HG03108 (cell line): Measurements from ENCODE around the gene COL12A1.
"Not testable (repeated sequence)": the region's sequence is repeated elsewhere in the genome, so short reads cannot be mapped to it uniquely, and the experiment has no call there.

Source experiments
- ATAC-seq: cut with Tn5 transposase; IDR thresholded peaks from one replicate; pipeline ENCODE4 v1.9.1; 2021; ENCODE audit warnings: moderate library complexity; ENCODE audit not compliant: unreplicated experiment

COL12A1 gene

GRCh38 chr6:75213112-75213511, 7.3 kb upstream of the COL12A1 start:
- ATAC-seq: no peak

GRCh38 chr6:75211920-75212590, 6.2 kb upstream of the COL12A1 start:
- no peak for ATAC-seq

GRCh38 chr6:75210885-75211739, 5.3 kb upstream of the COL12A1 start:
- no peak for ATAC-seq

GRCh38 chr6:75209184-75209723, 3.4 kb upstream of the COL12A1 start:
- no peak for ATAC-seq

GRCh38 chr6:75208298-75209183, 2.7 kb upstream of the COL12A1 start:
- ATAC-seq: peak; percentile 69

- ATAC-seq: no peak
Observed at GRCh38 chr6:75206576-75207342, 906 bp upstream of the COL12A1 start.

- no peak for ATAC-seq
Observed at GRCh38 chr6:75204959-75205775, 686 bp downstream of the COL12A1 start.

GRCh38 chr6:75204217-75204958, 1.5 kb downstream of the COL12A1 start:
- ATAC-seq: no peak

GRCh38 chr6:75203721-75204120, 2.1 kb downstream of the COL12A1 start:
- no peak for ATAC-seq

- no peak for ATAC-seq
Observed at GRCh38 chr6:75202676-75203131, 3.1 kb downstream of the COL12A1 start.

GRCh38 chr6:75201901-75202672, 3.8 kb downstream of the COL12A1 start:
- ATAC-seq: no peak

- ATAC-seq: no peak
Observed at GRCh38 chr6:75201021-75201420, 4.8 kb downstream of the COL12A1 start.

- no peak for ATAC-seq
Observed at GRCh38 chr6:75199889-75200288, 6.0 kb downstream of the COL12A1 start.

GRCh38 chr6:75196081-75196687, 9.7 kb downstream of the COL12A1 start:
- ATAC-seq: no peak

GRCh38 chr6:75188221-75188925, 17.5 kb downstream of the COL12A1 start:
- no peak for ATAC-seq

GRCh38 chr6:75186581-75186980, 19.3 kb downstream of the COL12A1 start:
- not testable (repeated sequence) for ATAC-seq

GRCh38 chr6:75183099-75183541, 22.7 kb downstream of the COL12A1 start:
- ATAC-seq: no peak
